ENCODE results near the gene PTPRM.
"Not testable (repeated sequence)": the region's sequence is repeated elsewhere in the genome, so short reads cannot be mapped to it uniquely, and the experiment has no call there.

Gene PTPRM

GRCh38 chr18:8050616-8051329 lies 483.7 kb downstream of the PTPRM start:
- no peak for DNase-seq (ENCODE audit: low read depth)

- DNase-seq (ENCODE audit: low read depth) = no peak
Measured at GRCh38 chr18:8051453-8051852, 484.3 kb downstream of the PTPRM start.

- no peak for DNase-seq (ENCODE audit: low read depth)
Measured at GRCh38 chr18:8052237-8052701, 485.2 kb downstream of the PTPRM start.

- DNase-seq (ENCODE audit: low read depth) = no peak
Measured at GRCh38 chr18:8056723-8057122, 489.6 kb downstream of the PTPRM start.

- not testable (repeated sequence) for DNase-seq (ENCODE audit: low read depth)
Measured at GRCh38 chr18:8063152-8063551, 496.0 kb downstream of the PTPRM start.

GRCh38 chr18:8063733-8064132 lies 496.6 kb downstream of the PTPRM start:
- no peak for DNase-seq (ENCODE audit: low read depth)

GRCh38 chr18:8065284-8065683 lies 498.2 kb downstream of the PTPRM start:
- no peak for DNase-seq (ENCODE audit: low read depth)

- no peak for DNase-seq (ENCODE audit: low read depth)
Measured at GRCh38 chr18:8065773-8066172, 498.7 kb downstream of the PTPRM start.

- DNase-seq (ENCODE audit: low read depth) = no peak
Measured at GRCh38 chr18:8069708-8070107, 502.6 kb downstream of the PTPRM start.

GRCh38 chr18:8073167-8073566 lies 506.1 kb downstream of the PTPRM start:
- DNase-seq (ENCODE audit: low read depth) = no peak

GRCh38 chr18:8080092-8080491 lies 513.0 kb downstream of the PTPRM start:
- DNase-seq (ENCODE audit: low read depth) = no peak

GRCh38 chr18:8081267-8081666 lies 514.2 kb downstream of the PTPRM start:
- DNase-seq (ENCODE audit: low read depth) = no peak

- no peak for DNase-seq (ENCODE audit: low read depth)
Measured at GRCh38 chr18:8081872-8082553, 514.9 kb downstream of the PTPRM start.

- no peak for DNase-seq (ENCODE audit: low read depth)
Measured at GRCh38 chr18:8084160-8084559, 517.0 kb downstream of the PTPRM start.

- DNase-seq (ENCODE audit: low read depth) = no peak
Measured at GRCh38 chr18:8088626-8089025, 521.5 kb downstream of the PTPRM start.

- DNase-seq (ENCODE audit: low read depth) = no peak
Measured at GRCh38 chr18:8091035-8091434, 523.9 kb downstream of the PTPRM start.

- no peak for DNase-seq (ENCODE audit: low read depth)
Measured at GRCh38 chr18:8095947-8096570, 528.9 kb downstream of the PTPRM start.

GRCh38 chr18:8097399-8097798 lies 530.3 kb downstream of the PTPRM start:
- DNase-seq (ENCODE audit: low read depth) = no peak

GRCh38 chr18:8097927-8098326 lies 530.8 kb downstream of the PTPRM start:
- DNase-seq (ENCODE audit: low read depth) = no peak

GRCh38 chr18:8106603-8107002 lies 539.5 kb downstream of the PTPRM start:
- no peak for DNase-seq (ENCODE audit: low read depth)

GRCh38 chr18:8107426-8107825 lies 540.3 kb downstream of the PTPRM start:
- no peak for DNase-seq (ENCODE audit: low read depth)

GRCh38 chr18:8114480-8114879 lies 547.4 kb downstream of the PTPRM start:
- DNase-seq (ENCODE audit: low read depth) = no peak

GRCh38 chr18:8116341-8117005 lies 549.4 kb downstream of the PTPRM start:
- no peak for DNase-seq (ENCODE audit: low read depth)

Measured in stimulated activated CD8-positive, alpha-beta memory T cell treated with anti-CD3 and anti-CD28 coated beads, Interleukin-4, amount 100 ng/mL, for 24 hours (primary cell).